H54 (cell line): ENCODE measurements around the gene ID4.
A peak's percentile ranks its signal among the peaks of the same experiment; 100 is the strongest.

ENCODE experiments used
- DNase-seq: peaks from one replicate; pipeline ENCODE4 v3.0.0; 2011; ENCODE audit warnings: low spot score, mixed read lengths; ENCODE audit not compliant: insufficient read length
- FAIRE-seq: peaks from 3 replicates; lab custom pipeline; 2011; peaks lifted over from hg19 to GRCh38; lab: Jason Lieb, UNC
- POLR2A ChIP-seq: IDR thresholded peaks from 2 replicates; pipeline ENCODE4 v1.6.1; 2011; ENCODE audit warnings: low read depth, mild to moderate bottlenecking, low read length

ID4 gene

DNA sequence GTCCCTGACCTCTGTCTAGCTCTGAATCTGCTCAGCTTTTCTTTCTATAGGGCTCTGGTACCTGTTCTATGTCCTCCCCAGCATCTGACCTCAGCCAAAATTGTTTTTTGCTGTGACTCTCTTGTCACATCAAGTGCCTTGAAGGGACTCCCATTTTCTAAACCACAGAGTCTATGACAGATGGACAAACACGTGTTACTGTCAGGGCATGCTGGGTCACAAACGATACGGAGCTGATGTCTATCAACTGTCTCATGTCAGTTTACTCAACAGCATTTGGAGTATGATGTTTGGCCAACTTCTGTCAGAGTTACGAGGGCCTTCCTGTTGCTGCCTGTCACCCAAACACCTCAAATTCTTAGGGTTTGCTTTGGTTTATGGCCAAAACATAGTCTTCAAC is 20.5 kb downstream of the ID4 start:
- DNase-seq: no peak
- no peak for FAIRE-seq
- no peak for TF ChIP-seq POLR2A

DNA sequence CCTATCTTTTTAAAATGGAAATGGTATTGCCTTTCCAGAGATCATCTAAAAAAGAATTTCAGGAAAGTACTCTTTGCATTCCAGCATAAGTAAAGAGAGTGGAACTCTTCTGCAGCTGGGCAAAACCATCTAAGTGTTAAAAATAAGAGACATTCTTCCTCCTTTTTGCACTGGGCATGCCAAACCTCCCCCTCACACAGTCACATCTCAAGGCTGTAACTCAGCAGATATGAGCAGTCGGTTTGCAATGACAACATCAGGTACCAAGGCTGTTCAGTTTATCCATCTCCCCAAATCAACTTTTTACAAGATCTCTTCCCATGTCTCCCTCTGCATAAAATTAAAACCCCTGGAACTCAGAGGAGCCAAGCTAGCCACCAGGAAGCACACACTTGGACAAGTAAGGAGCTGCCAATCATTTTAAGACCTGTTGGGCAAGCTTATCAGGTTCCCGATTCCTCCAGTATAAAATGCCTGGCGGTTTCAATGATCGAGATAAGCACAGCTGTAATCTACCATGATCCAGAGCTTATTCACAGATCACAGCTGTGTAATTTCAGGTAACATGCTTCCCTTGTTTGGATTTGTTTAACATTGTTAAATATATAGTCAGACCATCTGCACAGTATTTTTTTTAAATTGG is 23.2 kb downstream of the ID4 start:
- TF ChIP-seq POLR2A: no peak
- FAIRE-seq: no peak
- no peak for DNase-seq

DNA sequence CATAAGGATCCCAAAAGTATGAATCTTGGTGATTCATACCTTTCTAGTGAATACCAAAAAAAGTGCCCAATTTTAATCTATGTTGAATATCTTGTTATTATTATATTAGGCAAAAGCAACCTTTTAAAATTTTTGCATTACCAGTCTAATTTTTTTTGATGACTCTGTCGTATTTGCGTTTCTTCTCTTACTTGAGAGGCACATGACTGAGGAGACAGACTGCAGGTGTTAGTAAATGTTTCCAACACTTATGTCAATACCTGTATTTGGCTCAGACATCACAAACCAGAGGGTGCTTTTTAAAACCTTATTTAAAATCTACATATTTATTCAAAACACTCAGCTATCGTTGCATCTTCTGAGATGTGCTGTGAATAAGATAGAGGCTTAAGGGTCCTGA is 27.1 kb downstream of the ID4 start:
- FAIRE-seq (no peak), DNase-seq (no peak)
- no peak for TF ChIP-seq POLR2A

DNA sequence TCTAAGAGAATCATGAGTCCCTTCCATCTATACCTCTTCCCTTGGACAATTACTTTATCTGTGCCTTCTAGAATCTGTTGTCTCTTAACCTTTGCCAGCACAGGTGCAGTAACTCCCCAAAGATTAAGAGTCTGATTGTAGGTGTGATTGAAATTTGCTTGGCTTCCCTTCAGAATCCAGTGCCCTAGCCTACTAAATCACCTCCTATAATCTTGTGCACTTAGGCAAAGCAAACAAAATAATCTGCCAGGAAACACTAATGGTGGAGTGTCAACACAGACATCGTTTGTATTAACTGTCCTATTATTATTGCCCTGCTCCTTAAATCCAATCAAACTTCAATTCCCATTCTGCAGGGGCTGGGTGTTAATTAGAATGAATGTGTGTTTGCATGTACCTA is 28.0 kb downstream of the ID4 start:
- no peak for DNase-seq
- FAIRE-seq: no peak
- TF ChIP-seq POLR2A: no peak

DNA sequence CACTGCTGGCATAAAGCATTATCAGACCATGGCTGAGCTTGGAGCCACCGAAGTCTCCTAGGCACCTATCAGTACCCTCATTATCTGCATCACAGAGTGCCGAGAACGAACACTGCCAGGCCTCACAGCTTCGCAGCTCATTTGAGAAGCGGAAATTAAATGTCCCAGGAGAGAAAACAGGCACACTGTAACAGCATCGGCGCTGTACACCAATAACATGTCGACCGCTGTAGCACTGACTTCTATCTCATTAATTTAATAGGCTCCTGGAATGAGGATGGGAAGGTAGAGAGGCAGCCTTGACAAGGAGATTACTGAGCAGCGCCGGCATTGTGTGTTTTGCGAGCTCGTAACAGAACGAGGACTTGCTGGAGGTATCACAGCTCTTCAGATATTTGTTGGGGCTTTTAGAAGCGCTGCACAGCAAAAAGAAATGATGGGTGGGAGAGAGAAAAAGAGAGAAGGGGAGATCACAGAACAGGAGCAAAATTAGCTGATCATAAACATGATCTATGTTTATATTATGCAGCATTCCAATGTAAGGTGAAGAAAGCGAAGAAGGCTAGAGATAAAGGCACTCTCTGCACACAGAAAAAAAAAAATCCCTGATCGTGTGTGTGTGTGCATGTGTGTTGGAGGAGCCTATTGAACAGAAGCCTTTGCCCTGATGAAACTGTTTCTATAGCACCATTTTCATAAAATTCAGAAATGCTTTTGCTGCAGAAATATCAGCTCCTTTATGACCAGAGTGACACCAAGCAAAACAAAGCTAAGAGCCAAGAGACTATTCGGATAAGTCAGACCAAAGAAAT is 29.2 kb downstream of the ID4 start:
- TF ChIP-seq POLR2A: no peak
- FAIRE-seq (no peak), DNase-seq (no peak)

DNA sequence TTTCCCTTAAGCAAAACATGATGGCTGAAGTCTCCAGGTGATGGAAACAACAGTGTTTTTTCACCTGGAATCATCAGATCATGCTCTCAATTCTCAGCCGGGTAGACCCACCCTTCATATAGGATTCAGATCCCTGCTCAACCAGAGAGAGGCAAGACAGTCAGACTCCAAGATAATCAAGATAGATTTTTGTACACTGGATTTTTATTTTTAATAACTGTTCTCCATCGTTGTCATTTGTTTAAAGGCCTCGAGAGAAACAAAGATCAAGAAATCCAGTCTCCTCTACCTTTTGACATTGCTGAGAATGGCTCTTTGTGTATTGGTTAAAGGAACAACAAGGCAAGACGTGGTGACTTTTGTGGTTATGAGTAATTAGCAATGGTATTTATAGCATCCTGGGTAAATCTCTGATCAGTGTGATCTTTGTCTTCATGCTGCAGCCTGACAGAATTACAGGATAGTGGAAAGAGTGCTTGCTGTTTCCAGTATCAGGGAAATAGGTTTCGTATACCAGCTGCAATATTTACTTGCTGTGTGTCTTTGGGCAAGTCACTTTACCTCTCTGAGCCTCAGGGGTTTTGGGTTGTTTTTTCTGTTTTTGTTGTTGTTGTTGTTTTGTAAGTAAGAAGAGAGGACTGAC is 29.9 kb downstream of the ID4 start:
- no peak for TF ChIP-seq POLR2A
- peak; percentile 25 for DNase-seq
- FAIRE-seq: peak; percentile 20

DNA sequence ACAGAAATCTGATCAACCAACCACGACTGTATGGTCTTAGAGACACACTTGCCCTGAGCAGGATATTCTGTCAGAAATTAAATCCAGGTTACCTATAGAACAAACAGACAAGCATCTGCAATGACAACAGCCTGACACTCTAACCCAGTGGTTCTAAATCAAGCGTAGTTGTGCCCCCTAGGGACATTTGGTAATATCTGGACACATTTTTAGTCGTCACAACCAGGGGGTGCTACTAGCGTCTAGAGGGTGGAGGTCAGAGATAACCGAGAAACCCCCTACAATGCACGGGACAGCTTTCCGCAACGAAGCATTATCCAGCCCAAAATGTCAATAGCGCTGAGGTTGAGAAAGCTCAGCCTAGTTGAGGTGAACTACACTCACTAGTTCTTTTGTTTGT is 32.3 kb downstream of the ID4 start:
- no peak for TF ChIP-seq POLR2A
- FAIRE-seq (no peak), DNase-seq (no peak)

DNA sequence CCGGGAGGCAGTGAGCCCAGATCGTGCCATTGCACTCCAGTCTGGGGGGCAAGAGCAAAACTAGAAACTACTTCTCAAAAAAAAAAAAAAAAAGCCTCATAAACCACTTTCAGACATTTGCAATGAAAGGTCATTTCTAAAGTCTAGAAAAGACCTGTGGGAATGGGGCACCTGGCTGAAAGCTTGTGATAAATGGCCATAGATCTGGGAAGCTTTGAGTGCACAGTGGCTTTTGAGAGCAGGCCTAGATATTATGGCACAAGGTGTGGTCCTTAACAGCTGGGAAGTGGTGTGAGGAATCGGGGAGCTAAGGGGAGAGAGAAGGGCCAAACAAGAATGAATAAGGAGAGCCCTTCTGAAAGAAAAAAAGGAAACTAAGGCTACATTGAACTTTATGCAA is 33.2 kb downstream of the ID4 start:
- no peak for FAIRE-seq
- TF ChIP-seq POLR2A: no peak
- no peak for DNase-seq

DNA sequence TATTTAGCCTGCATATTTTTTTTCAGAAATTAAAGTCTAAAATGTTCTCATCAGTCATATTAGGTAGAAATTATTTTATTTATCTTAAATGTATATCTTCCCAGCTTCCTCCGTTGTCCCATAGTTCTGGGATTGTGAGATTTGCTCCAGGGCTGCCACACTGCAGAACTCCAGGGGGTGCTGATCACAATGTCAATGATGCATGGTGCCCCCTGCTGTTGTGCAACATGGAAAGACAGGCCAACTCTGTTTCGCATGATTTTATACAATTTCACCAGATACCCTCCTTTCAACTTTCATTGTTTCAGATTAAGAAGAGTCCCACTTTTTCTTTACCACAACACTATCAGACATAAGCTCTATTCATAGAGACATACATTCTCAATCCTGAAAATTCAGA is 35.9 kb downstream of the ID4 start:
- TF ChIP-seq POLR2A: no peak
- DNase-seq (no peak), FAIRE-seq (no peak)

DNA sequence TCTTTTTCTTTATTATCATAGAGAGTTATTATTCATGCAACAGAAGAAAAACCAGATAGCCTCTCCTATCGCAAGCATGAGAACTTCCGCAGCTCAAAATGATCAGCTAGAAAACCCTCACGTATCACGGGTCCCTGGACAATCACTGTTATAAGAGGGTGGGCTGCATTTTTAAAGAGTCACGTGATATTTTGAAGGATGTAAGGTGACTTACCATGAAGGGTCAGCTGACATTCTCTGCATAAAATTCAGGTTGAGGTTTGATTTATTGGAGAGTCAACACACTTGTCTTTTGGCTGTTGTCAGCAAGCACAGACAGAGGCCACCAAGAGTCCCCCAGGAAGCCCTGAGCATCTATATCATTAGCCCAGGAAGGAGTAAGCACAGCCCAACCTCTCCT is 39.5 kb downstream of the ID4 start:
- DNase-seq (no peak), FAIRE-seq (no peak)
- TF ChIP-seq POLR2A: no peak

DNA sequence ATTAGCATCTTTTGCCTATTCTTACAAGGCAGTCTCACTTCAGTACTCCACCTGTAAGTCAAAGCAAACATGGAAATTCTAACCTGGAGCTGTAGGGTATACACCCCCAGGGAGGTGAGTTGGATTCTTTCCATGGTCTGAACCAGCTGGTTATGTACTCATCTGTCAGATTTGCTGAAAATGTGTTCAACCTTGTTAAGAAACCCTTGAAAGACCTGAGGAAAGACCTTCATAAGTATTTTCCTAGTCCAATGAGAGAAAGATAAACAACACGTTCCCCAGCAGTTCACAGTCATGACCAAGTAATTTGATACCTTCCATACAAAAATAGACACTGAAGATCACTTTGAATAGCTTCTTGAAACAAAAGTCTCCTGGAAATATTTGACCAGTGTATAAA is 42.5 kb downstream of the ID4 start:
- DNase-seq (no peak), FAIRE-seq (no peak)
- TF ChIP-seq POLR2A: no peak

DNA sequence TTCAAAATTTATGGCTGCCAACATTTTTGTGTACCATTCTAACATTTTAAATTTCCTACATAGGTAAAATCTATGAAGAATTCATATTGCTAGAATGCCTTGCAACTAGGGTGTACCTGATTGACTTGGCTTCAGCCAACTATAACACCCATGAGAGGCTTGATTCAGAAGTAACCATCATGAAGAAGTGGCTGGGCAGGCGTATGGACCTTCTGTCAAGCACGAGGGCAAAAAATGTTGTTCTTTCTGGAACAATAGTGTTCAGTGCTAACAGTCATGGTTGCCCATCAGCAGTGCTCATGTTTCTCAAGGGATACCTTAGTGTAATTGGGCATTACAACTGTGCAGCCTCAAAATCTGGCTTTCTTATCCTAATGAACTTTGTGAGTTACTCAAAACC is 42.9 kb downstream of the ID4 start:
- TF ChIP-seq POLR2A: no peak
- DNase-seq (no peak), FAIRE-seq (no peak)

DNA sequence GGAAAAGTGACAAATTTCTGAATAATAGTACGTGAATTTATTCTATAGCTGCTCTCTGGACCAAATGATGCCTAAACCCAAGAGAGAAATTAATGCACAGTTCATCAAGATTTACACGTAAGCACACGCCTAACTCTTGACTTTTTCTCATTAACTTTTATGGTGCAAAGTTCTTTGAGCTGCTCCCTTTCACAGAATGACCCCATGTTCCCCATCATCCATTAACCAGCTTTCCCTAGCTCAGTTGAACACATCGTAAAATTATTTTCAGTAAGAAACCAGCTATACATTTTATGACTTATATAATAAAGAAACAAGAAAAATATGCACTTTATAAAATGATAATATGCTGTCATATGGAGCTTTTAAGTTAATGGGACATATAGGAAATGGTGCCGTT is 54.3 kb downstream of the ID4 start:
- no peak for TF ChIP-seq POLR2A
- DNase-seq (no peak), FAIRE-seq (no peak)
